ENCODE results near the gene NCK2. TPM values are rescaled to one million over a fixed set of nuclear protein-coding genes. Genes with fewer than 3 reads are reported as not detected.

The NCK2 gene
- total and polyA plus RNA-seq, 4 donors, result 19.3 to 54.4 (median 33.9) TPM

DNA sequence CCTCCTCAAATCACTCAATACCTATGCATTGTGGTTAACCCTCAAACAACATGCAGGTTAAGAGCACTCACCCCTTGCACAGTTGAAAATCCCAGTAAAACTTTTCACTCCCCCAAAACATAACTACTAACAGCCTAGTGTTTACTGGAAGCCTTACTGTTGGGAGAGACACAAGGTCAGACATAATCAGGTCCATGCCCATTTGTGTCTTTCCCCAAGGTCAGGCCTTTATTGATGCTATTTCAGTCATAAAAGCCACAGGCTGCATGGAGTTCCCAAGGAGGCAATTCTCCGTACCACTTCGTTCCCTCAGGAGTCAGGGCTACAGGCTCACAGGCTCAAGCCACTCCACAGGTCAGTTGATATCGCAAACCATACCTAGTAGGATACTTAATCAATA lies 180.2 kb downstream of the NCK2 start:
- H3K9ac ChIP-seq (ENCODE audit: insufficient read depth in 1 of 2, low read length in 2 of 2), result no peak overlapping the region
- no peak for ATAC-seq (ENCODE audit: insufficient read depth, low FRiP score)

DNA sequence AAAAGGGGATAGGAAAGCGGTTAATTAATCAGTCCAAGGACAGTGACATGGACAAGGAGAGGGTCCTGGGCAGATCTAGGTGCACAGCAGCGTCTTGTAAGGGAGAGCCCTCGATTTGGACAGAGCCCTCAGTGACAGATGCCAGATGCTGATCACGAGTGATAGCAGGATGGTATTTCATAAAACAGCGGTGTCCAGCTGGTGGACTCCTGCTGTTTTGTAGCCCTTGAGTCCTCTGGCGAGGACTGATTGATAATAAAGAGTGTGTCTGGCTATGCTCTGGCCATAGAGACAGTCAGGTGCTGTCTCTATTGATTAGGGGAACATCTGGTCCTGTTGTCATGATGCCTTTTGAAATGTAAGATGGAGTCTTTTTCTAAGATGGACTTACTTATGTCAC lies 180.7 kb downstream of the NCK2 start:
- 88 to 96% methylated on average over 6 of the region's 6 CpGs for WGBS, 2 donors
- Histone ChIP-seq H3K9me3 (ENCODE audit: control insufficient read depth in 4 of 4, insufficient read depth in 3 of 4, low read length in 3 of 4) (no peaks in the 10 kb centered on the region), H3K4me3 (no peak overlapping the region), H3K4me1 (ENCODE audit: control insufficient read depth in 5 of 5, insufficient read depth in 5 of 5, low read length in 5 of 5) (peaks cover 0 to 23% (median 0%) of the 10 kb centered on the region in 5 donors), H3K36me3 (ENCODE audit: control insufficient read depth in 4 of 4, insufficient read depth in 4 of 4, low read length in 4 of 4) (no peaks in the 10 kb centered on the region), H3K27ac (ENCODE audit: low read depth in 1 of 2, low read length in 1 of 2) (no peak overlapping the region), H3K27me3 (ENCODE audit: control insufficient read depth in 3 of 3, insufficient read depth in 3 of 3, low read length in 2 of 3) (no peaks in the 10 kb centered on the region), H3K9ac (ENCODE audit: insufficient read depth in 1 of 2, low read length in 2 of 2) (no peak overlapping the region)
- DNase-seq (no peak), ATAC-seq (ENCODE audit: insufficient read depth, low FRiP score) (no peak)
- TF ChIP-seq, protein P1, sequence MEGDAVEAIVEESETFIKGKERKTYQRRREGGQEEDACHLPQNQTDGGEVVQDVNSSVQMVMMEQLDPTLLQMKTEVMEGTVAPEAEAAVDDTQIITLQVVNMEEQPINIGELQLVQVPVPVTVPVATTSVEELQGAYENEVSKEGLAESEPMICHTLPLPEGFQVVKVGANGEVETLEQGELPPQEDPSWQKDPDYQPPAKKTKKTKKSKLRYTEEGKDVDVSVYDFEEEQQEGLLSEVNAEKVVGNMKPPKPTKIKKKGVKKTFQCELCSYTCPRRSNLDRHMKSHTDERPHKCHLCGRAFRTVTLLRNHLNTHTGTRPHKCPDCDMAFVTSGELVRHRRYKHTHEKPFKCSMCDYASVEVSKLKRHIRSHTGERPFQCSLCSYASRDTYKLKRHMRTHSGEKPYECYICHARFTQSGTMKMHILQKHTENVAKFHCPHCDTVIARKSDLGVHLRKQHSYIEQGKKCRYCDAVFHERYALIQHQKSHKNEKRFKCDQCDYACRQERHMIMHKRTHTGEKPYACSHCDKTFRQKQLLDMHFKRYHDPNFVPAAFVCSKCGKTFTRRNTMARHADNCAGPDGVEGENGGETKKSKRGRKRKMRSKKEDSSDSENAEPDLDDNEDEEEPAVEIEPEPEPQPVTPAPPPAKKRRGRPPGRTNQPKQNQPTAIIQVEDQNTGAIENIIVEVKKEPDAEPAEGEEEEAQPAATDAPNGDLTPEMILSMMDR (IDR thresholded peaks at IDR 0.05; ENCODE audit: control extremely low read depth, extremely low read depth), result no peak

More for the DNA sequence above, 180.2 kb downstream of the NCK2 start:
- H3K4me1 ChIP-seq (ENCODE audit: control insufficient read depth in 5 of 5, insufficient read depth in 5 of 5, low read length in 5 of 5), result peaks cover 0 to 22% (median 0%) of the 10 kb centered on the region in 5 donors
- no peaks in the 10 kb centered on the region for H3K36me3 ChIP-seq (ENCODE audit: control insufficient read depth in 4 of 4, insufficient read depth in 4 of 4, low read length in 4 of 4)
- no peak overlapping the region for H3K4me3 ChIP-seq
- no peak overlapping the region for H3K27ac ChIP-seq (ENCODE audit: low read depth in 1 of 2, low read length in 1 of 2)
- no peaks in the 10 kb centered on the region for H3K27me3 ChIP-seq (ENCODE audit: control insufficient read depth in 3 of 3, insufficient read depth in 3 of 3, low read length in 2 of 3)
- WGBS, 2 donors, result 96 to 98% methylated on average over 3 of the region's 3 CpGs
- H3K9me3 ChIP-seq (ENCODE audit: control insufficient read depth in 4 of 4, insufficient read depth in 3 of 4, low read length in 3 of 4), result no peaks in the 10 kb centered on the region
- TF ChIP-seq, protein P1 (IDR thresholded peaks at IDR 0.05; ENCODE audit: control extremely low read depth, extremely low read depth), result no peak
- DNase-seq, result no peak

DNA sequence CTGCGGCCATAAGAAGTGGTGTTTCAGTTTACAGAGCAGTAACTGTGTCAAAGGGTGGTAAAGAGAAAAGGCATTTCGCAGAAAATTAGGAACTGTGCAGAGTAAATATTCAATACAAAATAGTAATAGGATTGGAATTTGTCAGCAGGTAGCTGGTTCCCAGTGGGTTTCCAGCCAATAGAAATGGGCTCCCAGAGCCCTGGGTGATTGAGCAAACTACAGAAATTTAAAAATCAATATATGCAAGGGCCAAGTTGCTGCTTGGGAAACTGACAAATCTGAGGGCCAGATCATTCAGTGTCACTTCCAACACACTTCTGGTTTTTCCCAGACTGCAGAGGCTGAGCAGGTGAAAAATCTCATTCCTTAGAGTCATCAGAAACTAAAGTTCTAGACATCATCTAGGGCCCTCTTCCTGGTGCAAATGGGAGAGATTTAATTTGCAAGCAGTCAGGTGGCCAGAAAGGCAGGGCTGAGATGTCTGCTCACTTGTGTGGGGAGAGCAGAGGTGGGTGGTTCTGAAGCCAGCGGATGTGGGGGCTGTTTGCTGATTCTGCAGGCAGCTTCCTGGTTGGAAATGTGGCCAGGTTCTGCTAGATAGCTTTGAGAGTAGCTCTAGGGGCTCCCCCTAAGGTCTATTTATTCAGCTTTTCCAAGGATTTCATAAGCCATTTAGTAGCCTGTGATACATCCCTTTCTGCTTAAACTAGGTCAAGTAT lies 182.4 kb downstream of the NCK2 start:
- Histone ChIP-seq H3K27me3 (ENCODE audit: control insufficient read depth in 3 of 3, insufficient read depth in 3 of 3, low read length in 2 of 3) (no peaks in the 10 kb centered on the region), H3K9me3 (ENCODE audit: control insufficient read depth in 4 of 4, insufficient read depth in 3 of 4, low read length in 3 of 4) (no peaks in the 10 kb centered on the region), H3K27ac (ENCODE audit: low read depth in 1 of 2, low read length in 1 of 2) (no peak overlapping the region), H3K4me1 (ENCODE audit: control insufficient read depth in 5 of 5, insufficient read depth in 5 of 5, low read length in 5 of 5) (peaks cover 0 to 23% (median 0%) of the 10 kb centered on the region in 5 donors), H3K4me3 (no peak overlapping the region), H3K9ac (ENCODE audit: insufficient read depth in 1 of 2, low read length in 2 of 2) (no peak overlapping the region), H3K36me3 (ENCODE audit: control insufficient read depth in 4 of 4, insufficient read depth in 4 of 4, low read length in 4 of 4) (no peaks in the 10 kb centered on the region)
- ATAC-seq (ENCODE audit: insufficient read depth, low FRiP score) (no peak), DNase-seq (no peak)
- TF ChIP-seq, protein P1 (IDR thresholded peaks at IDR 0.05; ENCODE audit: control extremely low read depth, extremely low read depth), result no peak
- 88 to 93% methylated on average over 3 of the region's 3 CpGs for WGBS, 2 donors
